HG03196 (cell line): ENCODE results near the gene FBLL1.
"Not testable (repeated sequence)": the region's sequence is repeated elsewhere in the genome, so short reads cannot be mapped to it uniquely, and the experiment has no call there.

Experiments used
- ATAC-seq: cut with Tn5 transposase; IDR thresholded peaks from one replicate; pipeline ENCODE4 v1.9.1; 2021; ENCODE audit not compliant: unreplicated experiment

The FBLL1 gene

GRCh38 chr5:168552146-168552545 lies 23.0 kb downstream of the FBLL1 start:
- ATAC-seq = no peak

GRCh38 chr5:168553377-168554130 lies 24.4 kb downstream of the FBLL1 start:
- ATAC-seq = no peak

GRCh38 chr5:168557389-168557788 lies 28.3 kb downstream of the FBLL1 start:
- no peak for ATAC-seq

GRCh38 chr5:168562279-168562678 lies 33.2 kb downstream of the FBLL1 start:
- ATAC-seq = no peak

- no peak for ATAC-seq
Observed at GRCh38 chr5:168563959-168564358, 34.9 kb downstream of the FBLL1 start.

- no peak for ATAC-seq
Observed at GRCh38 chr5:168568738-168569137, 39.6 kb downstream of the FBLL1 start.

- ATAC-seq = no peak
Observed at GRCh38 chr5:168570490-168571328, 41.6 kb downstream of the FBLL1 start.

GRCh38 chr5:168573663-168574062 lies 44.6 kb downstream of the FBLL1 start:
- not testable (repeated sequence) for ATAC-seq

- not testable (repeated sequence) for ATAC-seq
Observed at GRCh38 chr5:168574156-168574555, 45.1 kb downstream of the FBLL1 start.

GRCh38 chr5:168575391-168576372 lies 46.6 kb downstream of the FBLL1 start:
- no peak for ATAC-seq

GRCh38 chr5:168578006-168578405 lies 48.9 kb downstream of the FBLL1 start:
- no peak for ATAC-seq

- peak; percentile 60 for ATAC-seq
Observed at GRCh38 chr5:168578538-168579487, 49.7 kb downstream of the FBLL1 start, which contains the start of gene PANK3. Gene PANK3 (minus strand): TSS chr5:168579368. CDS start chr5:168579283, 85 bp downstream.

- peak; percentile 96 for ATAC-seq
Observed at GRCh38 chr5:168579488-168580226, 50.6 kb downstream of the FBLL1 start.

GRCh38 chr5:168580227-168580508 lies 51.1 kb downstream of the FBLL1 start:
- no peak for ATAC-seq
